HEK293T (cell line): ENCODE data around the gene ADGRB2.

Experiments used
- BHLHE40 ChIP-seq: fragments of 450-650 bp; IDR thresholded peaks from 2 replicates; pipeline ENCODE4 v1.6.1; 2016; ENCODE audit warnings: mild to moderate bottlenecking, moderate library complexity, borderline replicate concordance
- FOXA1 ChIP-seq: fragments of 450-650 bp; IDR thresholded peaks from 2 replicates; pipeline ENCODE4 v1.6.1; 2016; ENCODE audit warnings: mild to moderate bottlenecking
- SUZ12 ChIP-seq: fragments of 450-650 bp; IDR thresholded peaks from 2 replicates; pipeline ENCODE4 v1.6.1; 2016; ENCODE audit warnings: mild to moderate bottlenecking

DNA sequence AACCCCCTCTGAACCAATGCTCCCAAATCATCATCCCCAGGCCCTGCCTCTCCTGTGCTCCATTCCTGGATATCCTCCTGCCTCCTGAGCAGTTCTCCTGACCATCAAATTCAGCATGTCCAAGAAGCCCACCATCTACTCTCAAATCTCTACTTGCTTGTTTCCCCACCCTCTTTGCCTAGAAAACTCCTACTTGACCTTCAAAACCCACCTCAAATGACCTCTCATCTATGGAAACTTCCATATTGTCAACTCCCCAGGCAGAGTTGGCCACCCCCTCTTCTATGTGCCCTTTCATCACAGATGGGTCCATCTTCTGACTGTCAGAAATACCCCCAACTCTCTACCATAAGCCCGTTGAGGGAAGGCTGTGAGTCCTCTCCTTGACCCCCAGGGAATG, 16.8 kb downstream of the ADGRB2 start:
- TF ChIP-seq FOXA1 (no peak), BHLHE40 (no peak), SUZ12 (no peak)
